HL-60 (cell line): ENCODE results near the gene KRT9.

Experiments
- CTCF ChIP-seq: IDR thresholded peaks from one replicate; pipeline ENCODE4 v1.5.1; 2011; ENCODE audit warnings: low read length, control low read depth, inconsistent platforms; ENCODE audit not compliant: insufficient read depth
- GABPA ChIP-seq: IDR thresholded peaks from 2 replicates; pipeline ENCODE4 v1.6.1; 2012; ENCODE audit warnings: low read depth
- POLR2AphosphoS5 ChIP-seq: IDR thresholded peaks from 2 replicates; pipeline ENCODE4 v1.6.1; 2012; ENCODE audit warnings: low read depth
- REST ChIP-seq: IDR thresholded peaks from 2 replicates; pipeline ENCODE4 v1.6.1; 2012; ENCODE audit warnings: low read depth; ENCODE audit not compliant: insufficient replicate concordance
- SPI1 ChIP-seq: IDR thresholded peaks from 2 replicates; pipeline ENCODE4 v1.6.1; 2012; ENCODE audit warnings: low read depth, mild to moderate bottlenecking, borderline replicate concordance

DNA sequence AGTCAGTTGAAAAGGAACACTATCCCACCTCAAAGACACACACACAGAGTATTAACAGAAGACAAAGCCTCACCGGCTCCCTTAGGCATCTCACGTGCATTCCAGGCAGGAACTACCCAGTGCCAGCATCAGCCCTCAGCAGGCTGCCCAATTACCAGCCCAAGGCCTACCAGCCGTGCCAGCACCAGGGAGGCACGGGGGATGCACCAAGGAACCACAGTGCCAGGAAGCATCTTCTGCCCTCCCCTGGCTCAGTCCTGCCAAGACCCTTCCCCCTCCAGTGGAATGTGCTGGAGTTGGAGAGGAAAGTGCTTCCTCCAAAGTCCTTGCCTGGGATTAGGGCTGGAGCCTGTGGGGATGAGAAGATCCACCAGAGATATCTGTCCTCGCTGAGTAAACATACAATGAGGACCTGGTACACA, 32.8 kb downstream of the KRT9 start:
- TF ChIP-seq CTCF (no peak), POLR2AphosphoS5 (no peak), REST (no peak), GABPA (no peak), SPI1 (no peak)
